ENCODE measurements around the gene ZNF280C.

DNA sequence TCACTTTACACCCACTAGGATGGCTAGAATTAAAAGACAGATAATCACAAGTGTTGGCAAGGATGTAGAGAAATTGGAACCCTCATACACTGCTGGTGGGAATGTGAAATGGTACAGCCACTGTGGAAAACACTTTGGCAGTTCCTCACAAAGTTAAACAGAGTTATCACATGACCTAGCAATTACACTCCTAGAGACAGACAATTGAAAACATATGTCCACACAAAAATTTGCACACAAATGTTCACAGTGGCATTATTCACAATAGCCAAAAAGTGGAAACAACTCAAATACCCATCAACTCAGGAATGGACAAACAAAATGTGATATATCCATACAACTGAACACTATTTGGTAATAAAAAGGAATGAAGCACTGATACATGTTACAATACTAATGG is 5.7 kb downstream of the ZNF280C start:
- TF ChIP-seq, protein P1, sequence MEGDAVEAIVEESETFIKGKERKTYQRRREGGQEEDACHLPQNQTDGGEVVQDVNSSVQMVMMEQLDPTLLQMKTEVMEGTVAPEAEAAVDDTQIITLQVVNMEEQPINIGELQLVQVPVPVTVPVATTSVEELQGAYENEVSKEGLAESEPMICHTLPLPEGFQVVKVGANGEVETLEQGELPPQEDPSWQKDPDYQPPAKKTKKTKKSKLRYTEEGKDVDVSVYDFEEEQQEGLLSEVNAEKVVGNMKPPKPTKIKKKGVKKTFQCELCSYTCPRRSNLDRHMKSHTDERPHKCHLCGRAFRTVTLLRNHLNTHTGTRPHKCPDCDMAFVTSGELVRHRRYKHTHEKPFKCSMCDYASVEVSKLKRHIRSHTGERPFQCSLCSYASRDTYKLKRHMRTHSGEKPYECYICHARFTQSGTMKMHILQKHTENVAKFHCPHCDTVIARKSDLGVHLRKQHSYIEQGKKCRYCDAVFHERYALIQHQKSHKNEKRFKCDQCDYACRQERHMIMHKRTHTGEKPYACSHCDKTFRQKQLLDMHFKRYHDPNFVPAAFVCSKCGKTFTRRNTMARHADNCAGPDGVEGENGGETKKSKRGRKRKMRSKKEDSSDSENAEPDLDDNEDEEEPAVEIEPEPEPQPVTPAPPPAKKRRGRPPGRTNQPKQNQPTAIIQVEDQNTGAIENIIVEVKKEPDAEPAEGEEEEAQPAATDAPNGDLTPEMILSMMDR (conservative IDR thresholded peaks at IDR 0.05): no peak
- TF ChIP-seq EZH2 (IDR thresholded peaks at IDR 0.05; ENCODE audit: low read depth): no peak

Data from PC-9 (cell line).